NCI-H460 (cell line): Measurements from ENCODE around the gene CCDC172. TPM values are rescaled to one million over a fixed set of nuclear protein-coding genes. Genes with fewer than 3 reads are reported as not detected.
"Not testable (repeated sequence)": the region's sequence is repeated elsewhere in the genome, so short reads cannot be mapped to it uniquely, and the experiment has no call there.

ENCODE experiments used
- DNase-seq: peaks from one replicate; pipeline ENCODE4 v3.0.0-alpha.2; 2016; ENCODE audit warnings: low read depth; ENCODE audit errors: extremely low read depth
- total RNA-seq: library from RNA; depleted of rRNA; stranded (reverse); fragments of >200 nt; shearing (Covaris generic); gene quantifications from 2 replicates; pipeline ENCODE4 v1.2.3, GENCODE V29; 2014

The CCDC172 gene
- total RNA-seq, 1 experiment from 2014 or later, result not detected

DNA sequence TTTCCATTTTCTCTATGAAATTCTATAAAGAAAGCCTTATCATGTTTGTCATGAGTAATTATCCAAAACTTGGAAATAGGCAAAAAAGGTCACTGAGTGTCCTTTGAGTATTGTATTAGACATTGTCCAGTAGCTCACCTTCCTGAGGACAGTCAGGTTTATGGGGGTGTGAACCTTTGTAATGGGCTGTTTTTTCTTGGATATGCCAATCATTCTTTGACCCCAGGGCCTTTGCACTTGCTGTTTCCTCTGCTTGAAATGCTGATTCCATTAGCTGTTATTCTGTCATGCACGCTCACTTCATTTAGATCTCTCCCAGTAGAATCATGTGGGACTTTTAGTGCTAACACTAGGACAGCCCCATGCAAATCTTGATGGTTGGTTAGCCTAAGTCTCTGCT lies 4.9 kb downstream of the CCDC172 start:
- DNase-seq, result no peak

DNA sequence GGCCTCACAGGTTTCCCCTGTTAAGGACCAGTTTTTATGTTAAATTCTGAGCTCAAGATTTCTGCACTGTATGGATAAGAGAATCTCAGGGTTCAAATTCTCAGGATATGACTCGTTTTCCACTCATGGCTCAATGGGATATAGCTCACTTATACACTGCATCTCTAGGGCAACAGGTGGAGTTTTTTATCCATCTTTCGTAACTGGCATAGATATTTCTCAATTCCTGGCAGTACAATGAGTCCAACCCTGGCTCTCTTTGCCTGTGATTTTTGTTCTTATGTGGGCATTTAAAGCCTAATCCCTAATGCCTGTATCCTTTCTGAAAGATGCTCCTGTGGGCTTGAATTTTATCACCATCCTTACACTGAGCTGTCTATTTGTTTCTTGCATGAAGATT lies 7.6 kb downstream of the CCDC172 start:
- DNase-seq, result no peak

DNA sequence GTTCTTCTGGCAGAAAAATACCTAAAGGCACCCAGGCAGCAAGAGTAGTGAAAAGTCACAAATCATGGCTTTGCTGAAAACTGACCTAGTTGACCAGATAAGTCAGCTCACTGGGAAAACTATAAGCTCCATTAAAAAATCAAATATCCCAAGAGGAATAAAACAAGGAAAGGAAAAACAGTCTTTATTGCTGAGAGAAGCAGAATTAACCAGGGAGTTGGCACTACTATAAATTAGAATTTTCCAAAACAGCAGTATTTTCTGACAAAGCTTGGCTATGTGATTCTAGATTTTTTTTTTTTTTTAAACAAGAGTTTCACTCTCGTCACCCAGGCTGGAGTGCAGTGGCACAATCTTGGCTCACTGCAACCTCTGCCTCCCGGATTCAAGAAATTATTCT lies 12.6 kb downstream of the CCDC172 start:
- DNase-seq, result no peak

DNA sequence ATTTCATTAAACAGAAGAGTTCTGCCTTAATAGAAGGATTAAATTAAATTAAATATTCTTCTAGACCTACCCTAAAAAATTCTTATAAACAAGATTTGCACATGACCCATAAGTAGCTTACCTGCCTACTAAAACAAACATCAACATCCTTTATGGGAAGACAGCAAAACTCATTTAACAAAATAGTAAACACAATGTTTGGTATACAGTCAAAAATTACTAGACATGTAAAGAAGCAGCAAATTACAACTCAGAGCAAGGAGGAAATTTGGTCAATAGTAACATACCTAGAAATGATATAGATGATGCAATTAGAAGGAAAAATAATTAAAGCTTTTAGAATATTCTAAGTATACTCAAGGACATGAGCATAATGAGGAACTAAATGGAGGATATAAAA lies 27.9 kb downstream of the CCDC172 start:
- DNase-seq, result no peak

DNA sequence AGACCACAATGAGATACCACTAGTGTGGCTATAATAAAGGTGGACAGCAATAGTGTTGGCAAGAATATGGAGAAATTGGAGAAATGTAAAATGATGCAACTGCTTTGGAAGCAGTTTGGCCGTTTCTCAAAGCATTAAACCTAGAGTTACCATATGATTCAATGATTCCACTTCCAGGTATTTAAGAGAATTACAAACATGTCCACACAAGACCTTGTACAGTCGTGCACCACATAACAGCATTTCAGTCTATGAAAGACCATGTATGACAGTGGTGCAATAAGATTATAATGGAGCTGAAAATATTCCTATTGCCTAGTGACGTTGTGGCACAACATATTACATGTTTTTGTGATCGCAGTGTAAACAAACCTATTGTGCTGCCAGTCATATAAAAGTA lies 29.6 kb downstream of the CCDC172 start:
- no peak for DNase-seq

DNA sequence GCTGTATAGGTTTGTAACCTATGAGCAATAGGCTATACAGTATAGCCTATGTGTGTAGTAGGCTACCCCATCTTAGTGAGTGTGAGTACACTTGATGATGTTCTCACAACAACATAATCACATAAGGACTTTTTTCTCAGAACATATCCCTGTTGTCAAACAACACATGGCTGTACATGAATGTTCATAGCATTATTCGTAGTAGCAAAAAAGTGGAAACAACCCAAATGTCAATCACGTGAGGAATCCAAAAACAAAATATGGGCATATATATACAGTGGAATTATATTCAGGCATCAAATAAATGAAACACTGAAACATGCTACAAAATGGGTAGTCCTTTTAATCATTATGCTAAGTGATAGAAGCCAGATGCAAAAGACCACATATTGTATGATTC lies 31.1 kb downstream of the CCDC172 start:
- DNase-seq, result no peak

DNA sequence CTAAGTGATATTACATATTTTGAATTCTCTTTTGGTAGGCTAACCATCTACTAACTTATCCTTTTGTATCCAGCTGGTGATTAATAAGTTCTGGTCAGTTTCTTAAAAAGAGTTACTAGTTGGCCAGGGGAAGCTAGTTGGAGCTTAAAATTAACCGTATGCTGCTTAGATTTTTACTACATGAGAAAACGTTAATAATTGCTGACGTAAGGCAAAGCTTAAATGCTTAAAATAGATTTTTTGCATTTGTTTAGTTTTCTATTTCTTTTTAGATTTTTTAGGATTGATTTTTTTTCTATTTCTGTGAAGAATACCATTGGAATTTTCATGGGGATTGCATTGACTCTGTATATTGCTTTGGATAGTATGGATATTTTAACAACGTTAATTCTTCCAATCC lies 32.6 kb downstream of the CCDC172 start:
- no peak for DNase-seq

DNA sequence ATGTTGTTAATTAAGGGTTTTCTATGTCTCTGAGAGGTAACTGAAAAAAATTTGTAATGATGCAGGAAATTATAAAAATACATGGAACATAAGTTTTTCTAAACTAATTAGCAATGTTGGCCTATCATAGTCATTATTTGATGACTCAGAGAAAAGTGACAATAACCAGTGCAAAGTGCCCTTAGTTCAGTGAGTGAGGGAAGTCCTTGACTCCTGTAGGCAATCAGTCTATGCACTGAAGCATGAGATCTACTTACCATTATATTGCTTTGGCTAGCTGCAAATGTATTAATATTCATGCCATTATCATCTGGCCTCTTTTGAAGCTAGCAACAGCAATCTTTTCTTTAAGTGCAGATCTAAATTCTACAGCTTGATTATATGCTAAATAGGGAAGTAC lies 40.6 kb downstream of the CCDC172 start:
- DNase-seq, result no peak

DNA sequence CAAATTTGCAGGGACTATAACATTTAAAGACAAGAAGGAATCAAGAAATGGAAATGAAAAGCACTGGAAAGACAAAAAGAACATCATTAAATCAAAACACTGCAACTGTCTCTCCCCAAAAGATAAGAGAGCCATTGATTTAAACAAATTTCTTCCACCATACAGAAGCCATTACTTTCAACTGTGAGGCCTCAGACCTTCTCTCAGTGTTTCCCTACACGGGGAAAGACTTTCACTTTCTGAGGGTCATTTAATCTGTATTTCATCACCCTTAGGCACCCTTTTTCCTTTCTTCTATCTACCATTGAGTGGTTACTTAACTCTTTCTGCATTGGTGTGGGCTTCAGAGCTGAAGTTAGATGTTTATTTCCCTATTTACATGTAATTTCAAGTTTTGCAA lies 47.5 kb downstream of the CCDC172 start:
- no peak for DNase-seq

DNA sequence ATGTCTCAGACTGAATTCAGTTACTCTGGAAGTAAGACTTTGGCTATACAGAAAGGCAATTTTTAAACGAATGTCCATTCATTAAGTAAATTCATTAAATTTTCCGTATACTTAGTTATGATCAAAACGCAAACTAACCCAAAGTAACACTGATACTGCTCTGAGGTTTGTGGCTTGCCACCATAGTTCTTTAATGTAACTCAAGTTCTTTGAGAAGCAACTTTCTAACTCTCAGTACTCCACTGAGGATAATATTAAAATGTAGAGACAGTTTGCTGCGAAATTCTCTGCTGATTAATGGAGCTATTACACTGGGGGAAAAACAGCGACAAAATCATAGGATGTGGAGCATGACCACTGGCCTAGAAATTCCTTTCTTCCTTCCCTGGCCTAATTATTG lies 58.0 kb downstream of the CCDC172 start:
- no peak for DNase-seq

DNA sequence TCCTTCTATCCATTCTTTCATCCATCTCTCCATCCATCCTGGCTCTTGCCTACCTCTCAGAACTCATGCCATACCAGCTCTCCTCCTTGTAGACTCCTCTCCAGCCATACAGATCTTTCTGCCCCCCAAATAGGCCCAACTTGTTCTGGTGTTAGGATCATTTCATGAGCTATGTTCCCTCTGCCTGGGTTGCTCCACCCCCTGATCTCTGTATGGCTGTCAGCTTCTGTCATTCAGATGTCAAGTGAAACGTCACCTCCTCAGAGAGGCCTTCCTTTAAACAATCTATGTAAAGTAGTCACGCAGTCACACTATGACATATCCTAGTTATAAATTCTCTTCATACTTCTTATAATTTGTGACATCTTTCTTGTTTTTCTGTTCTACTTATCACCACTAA lies 61.1 kb downstream of the CCDC172 start:
- DNase-seq, result no peak

DNA sequence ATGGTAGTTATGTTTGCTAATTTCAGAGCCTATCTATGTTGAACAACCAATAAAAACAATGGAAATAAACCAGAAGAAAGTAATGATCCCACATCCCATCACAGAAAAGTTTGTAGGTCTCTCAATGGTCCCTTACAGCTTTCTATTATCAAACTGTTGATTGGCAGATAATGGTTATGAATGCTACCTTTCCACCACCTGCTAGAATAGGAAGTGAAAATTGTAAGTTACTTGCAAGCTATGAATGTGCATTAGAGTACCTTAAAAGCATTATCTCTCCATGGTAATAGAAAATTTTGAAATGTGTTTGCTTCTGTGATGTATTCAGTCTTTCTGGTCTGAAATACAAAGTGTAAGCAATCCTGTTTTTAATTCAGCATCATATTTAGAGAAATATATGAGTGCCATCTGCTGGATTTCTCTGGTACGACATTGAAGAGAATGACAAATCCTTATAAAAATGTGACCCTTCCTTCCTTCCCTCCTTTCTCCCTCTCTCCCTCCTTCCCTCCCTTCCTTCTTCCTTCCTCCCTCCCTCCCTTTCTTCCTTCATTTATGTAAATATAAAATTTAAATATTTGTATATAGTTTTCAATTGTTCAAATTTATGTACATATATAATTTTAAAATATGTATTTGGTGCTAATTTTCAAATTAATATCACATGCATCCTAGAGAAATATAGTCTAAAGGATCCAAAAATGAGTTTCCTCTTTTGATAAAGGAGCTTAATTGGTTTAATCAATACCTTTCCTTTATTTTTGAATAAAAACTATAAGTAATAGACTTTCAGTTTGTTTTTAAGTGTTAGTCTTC lies 62.0 kb downstream of the CCDC172 start:
- DNase-seq, result peak; percentile 28

DNA sequence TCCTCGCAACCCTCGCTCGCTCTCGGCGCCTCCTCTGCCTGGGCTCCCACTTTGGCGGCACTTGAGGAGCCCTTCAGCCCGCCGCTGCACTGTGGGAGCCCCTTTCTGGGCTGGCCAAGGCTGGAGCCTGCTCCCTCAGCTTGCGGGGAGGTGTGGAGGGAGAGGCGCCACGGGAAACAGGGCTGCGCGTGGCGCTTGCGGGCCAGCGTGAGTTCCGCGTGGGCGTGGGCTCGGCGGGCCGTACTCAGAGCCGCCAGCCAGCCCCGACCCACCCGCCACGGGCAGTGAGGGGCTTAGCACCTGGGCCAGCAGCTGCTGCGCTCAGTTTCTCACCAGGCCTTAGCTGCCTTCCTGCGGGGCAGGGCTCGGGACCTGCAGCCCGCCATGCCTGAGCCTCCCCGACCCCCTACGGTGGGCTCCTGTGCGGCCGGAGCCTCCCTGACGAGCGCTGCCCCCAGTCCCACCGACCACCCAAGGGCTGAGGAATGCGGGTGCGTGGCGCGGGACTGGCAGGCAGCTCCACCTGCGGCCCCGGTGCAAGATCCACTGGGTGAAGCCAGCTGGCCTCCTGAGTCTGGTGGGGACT lies 69.1 kb downstream of the CCDC172 start:
- DNase-seq, result not testable (repeated sequence)

DNA sequence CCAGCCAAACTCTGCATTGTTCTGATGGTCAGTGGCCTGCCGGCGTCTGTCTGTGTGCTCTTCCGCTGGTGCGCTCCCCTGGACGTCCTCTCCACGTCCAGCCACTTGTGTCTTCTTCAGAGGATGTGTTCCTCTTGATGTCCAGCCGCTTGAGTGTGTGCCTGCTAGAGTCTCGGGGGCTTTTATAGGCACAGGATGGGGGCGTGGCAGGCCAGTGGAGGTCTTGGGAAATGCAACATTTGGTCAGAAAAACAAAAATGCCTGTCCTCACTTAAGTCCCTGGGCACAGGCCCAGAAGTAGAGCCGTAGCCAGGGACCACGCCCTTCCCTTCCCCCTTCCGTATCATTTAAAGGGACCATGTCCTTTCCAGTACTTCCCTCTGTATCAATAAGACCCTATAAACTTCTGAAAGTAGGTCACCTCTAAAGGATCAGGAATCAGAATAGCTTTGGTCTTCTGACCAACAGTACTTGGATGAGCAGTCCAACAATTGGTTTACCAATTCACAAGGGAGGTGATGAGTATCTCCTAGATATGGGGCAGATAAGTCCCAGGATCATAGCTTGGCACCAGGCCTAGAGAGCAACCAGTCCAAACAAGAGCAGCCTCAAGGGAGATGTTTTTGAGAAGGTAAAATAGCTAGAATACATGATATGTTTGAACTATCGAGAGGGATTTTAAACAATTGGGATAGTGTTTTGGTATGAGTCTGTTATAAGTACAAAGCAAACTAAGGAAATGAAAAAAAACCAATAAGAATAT lies 71.2 kb downstream of the CCDC172 start:
- no peak for DNase-seq

DNA sequence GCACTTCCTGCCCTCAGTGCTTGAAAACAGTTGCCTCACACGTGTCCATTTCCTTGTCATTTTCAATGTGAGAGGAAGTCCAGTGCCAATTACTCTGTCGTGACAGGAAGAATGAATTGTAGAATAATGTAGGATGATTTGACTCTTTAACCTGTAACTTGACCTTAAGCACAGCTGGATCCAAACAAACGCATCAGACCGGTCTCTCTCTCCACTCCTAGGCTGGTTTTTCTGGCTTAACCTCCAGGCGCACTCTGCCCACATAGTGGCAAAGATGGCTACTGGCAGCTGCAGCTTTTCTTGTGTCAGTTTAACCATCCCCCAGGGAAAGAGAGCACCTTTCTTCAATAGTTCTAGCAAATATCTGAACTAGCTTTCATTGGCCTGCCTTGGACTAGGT lies 74.0 kb downstream of the CCDC172 start:
- no peak for DNase-seq

DNA sequence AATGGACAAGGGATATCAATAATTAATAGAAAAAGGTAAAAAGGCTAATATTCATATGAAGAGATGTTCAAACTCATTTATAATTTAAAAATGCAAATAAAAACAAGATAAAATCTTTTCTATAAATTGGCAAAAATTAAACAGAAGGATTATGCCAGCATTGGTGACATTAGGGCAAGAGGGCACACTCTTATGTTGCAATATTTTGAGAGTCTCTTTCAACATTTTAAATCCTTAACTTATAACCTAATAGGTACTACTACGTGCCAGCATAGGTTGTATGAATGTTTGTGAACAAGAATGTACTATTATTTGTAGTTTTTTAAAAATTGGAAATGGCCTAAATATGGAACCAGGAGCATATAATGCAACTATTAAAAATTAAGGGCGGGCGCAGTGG lies 78.6 kb downstream of the CCDC172 start:
- no peak for DNase-seq

DNA sequence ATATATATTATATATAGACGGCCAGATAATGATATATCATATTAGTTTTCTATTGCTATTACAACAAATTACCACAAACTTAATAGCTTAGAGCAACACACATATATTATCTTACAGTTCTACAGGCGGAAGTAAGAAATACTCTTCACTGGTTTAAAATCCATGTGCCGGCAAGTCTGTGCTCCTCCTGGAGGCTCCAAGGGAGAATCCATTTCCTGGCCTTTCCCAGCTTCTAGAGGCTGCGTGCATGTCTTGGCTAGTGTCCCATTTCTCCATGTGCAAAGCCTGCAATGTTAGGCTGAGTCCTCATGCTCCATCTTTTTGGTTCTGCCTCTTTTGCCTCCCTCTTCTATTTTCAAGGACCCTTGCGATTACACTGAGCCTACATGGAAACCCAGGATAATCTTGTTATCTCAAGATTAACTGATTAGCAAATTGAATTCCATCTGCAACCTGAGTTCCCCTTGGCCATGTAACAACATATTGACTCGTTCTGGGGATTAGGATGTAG lies 79.5 kb downstream of the CCDC172 start:
- DNase-seq, result no peak

DNA sequence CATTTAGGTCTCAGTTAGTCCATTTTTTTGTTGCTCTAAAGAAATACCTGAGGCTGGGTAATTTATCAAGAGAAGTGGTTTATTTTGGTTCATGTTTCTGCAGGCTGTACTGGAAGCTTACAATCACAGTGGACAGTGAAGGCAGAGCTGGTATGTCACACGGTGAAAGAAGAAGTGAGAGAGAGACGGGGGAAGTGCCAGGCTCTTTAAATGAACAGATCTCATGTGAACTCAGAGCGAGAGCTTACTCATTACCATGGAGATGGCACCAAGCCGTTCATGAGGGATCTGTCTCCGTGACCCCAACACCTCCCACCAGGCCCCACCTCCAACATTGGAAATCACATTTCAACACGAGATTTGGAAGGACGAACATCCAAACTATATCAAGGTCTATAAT lies 84.5 kb downstream of the CCDC172 start:
- no peak for DNase-seq

DNA sequence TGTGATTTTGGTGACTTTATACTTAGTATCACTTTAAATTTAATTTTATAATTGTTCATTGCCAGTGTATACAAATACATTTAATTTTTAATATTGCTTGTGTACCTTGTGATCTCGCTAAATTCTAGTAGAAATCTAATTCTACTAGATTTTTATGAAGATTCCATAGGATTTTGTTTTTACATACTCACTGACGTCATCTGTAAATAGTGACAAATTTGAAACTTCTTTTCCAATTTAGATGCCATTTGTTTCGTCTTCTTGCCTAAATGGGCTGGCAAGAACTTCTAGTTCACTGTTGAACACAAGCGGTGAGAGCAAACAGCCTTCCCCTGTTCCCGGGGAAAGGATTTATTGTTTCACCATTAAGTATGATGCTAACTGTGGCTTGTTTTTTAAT lies 86.1 kb downstream of the CCDC172 start:
- DNase-seq, result no peak

DNA sequence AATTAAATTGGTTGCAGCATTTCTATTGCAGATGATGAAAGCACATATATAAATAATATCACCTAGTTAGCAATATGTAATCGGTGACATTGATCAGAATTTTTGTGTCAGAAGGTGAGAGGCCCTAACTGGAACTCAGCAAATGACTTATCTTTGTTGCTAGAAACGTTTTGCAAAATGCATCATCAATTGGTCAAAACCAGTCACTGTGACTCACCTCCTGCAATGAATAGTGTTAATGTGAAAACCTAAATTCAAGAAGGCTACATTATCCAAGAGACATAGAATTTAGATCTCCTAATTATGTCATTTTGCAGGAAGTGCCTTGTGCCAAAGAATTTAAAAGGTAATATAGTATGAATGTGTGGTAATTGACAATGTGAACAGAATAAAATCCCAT lies 93.6 kb downstream of the CCDC172 start:
- DNase-seq, result no peak

DNA sequence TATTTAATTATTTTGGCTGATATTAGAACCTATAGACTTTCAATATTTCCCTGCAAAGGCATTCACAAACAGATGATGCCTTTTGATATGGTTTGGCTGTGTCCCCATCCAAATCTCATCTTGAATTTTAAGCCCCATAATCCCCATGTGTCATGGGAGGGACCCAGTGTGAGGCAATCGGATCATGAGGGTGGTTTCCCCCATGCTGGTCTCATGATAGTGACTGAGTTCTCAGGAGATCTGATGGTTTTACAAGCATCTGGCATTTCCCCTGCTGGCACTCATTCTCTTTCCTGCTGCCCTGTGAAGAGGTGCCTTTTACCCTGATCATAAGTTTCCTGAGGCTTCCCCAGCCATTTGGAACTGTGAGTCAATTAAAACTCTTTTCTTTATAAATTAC lies 94.1 kb downstream of the CCDC172 start:
- DNase-seq, result no peak

DNA sequence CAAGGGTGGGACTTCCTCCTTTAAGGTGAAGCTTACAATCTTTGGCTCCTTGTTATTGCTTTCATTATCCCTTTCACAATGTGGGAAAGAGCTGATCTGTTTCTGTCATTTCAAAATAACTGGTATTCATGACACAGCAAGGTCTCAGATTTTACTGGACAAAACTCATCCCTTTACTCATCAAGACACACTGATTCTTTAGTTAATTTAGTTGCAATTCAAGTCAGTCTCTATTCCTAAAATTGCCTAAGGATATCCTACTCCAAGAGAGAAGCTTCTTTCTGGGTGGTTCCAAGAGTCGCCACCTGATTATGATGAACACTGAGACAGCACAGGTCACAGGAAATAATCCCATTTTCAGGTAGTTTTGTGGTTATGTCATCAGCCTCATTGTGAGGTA lies 97.6 kb downstream of the CCDC172 start:
- no peak for DNase-seq
